ENCODE measurements around the gene ST7L.

- TF ChIP-seq POLR2A (IDR thresholded peaks at IDR 0.05) (no peak), CTCF (IDR thresholded peaks at IDR 0.05) (peak in 1 of 6 experiments; percentile 4)
Observed at GRCh38 chr1:112618721-112619517, at the start of gene ST7L.
